IMR-90 (cell line): ENCODE measurements around the gene CAPS. TPM values are rescaled to one million over a fixed set of nuclear protein-coding genes. Genes with fewer than 3 reads are reported as not detected.

ENCODE experiments used
- ATAC-seq: fragments of 200-7000 bp; cut with Tn5 transposase; 2 replicates; pipeline ENCODE4 v1.9.1; 2020; ENCODE audit warnings: low read depth, mild to moderate bottlenecking, moderate library complexity
- BruUV-seq: library from RNA; stranded (reverse); fragments of 400-500 nt; replicated peaks from 2 replicates; lab custom pipeline; 2021; lab: Mats Ljungman, UMichigan
- CTCF ChIA-PET: fragments of 300-600 bp; formaldehyde crosslinking; extraction: SDS; loops from one replicate; lab custom pipeline; 2021; ENCODE audit warnings: antibody characterized with exemption; lab: Yijun Ruan, JAX
- POLR2A ChIA-PET: fragments of 300-600 bp; sonication (Branson Sonifier 250); formaldehyde crosslinking; loops from one replicate; lab custom pipeline; 2022; ENCODE audit warnings: antibody characterized with exemption; ENCODE audit not compliant: unreplicated experiment; lab: Charles Lee
- DNase-seq: peaks from one replicate; pipeline ENCODE4 v3.0.0; 2013
- H2AFZ ChIP-seq: replicated peaks from 2 replicates; pipeline ENCODE3; 2013; ENCODE audit warnings: low read length, mild to moderate bottlenecking; ENCODE audit not compliant: poor library complexity
- H2AK5ac ChIP-seq: 2 replicates; pipeline ENCODE4 v1.6.1; 2013; ENCODE audit warnings: low read depth, low read length, inconsistent platforms
- H2AK9ac ChIP-seq: replicated peaks from 2 replicates; pipeline ENCODE3; 2013; ENCODE audit warnings: mild to moderate bottlenecking, low read depth, low read length, moderate library complexity; ENCODE audit not compliant: poor library complexity
- H2BK120ac ChIP-seq: 2 replicates; pipeline ENCODE4 v1.6.1; 2013; ENCODE audit warnings: low read depth, low read length, inconsistent platforms
- H2BK15ac ChIP-seq: 3 replicates; pipeline ENCODE4 v1.6.1; 2013; ENCODE audit warnings: low read depth, low read length, inconsistent platforms
- H2BK20ac ChIP-seq: 2 replicates; pipeline ENCODE4 v1.6.1; 2013; ENCODE audit warnings: low read depth, mild to moderate bottlenecking, inconsistent platforms, low read length, moderate library complexity
- H2BK5ac ChIP-seq: 2 replicates; pipeline ENCODE4 v1.6.1; 2013; ENCODE audit warnings: mild to moderate bottlenecking, low read depth, low read length, inconsistent platforms; ENCODE audit not compliant: poor library complexity, severe bottlenecking
- H3K14ac ChIP-seq: replicated peaks from 2 replicates; pipeline ENCODE4 v1.6.1; 2013; ENCODE audit warnings: low read depth, low read length, inconsistent platforms
- H3K18ac ChIP-seq: 2 replicates; pipeline ENCODE4 v1.6.1; 2013; ENCODE audit warnings: low read depth, low read length, control low read depth
- H3K23ac ChIP-seq: 2 replicates; pipeline ENCODE4 v1.6.1; 2013; ENCODE audit warnings: low read depth, low read length, inconsistent platforms
- H3K27ac ChIP-seq: 2 replicates; pipeline ENCODE4 v1.5.1; 2013; ENCODE audit warnings: mild to moderate bottlenecking, control low read depth, low read length; ENCODE audit not compliant: insufficient read depth
- H3K27me3 ChIP-seq: 2 replicates; pipeline ENCODE4 v1.6.1; 2013; ENCODE audit warnings: low read length; ENCODE audit not compliant: control insufficient read depth, insufficient read depth
- H3K36me3 ChIP-seq: 2 replicates; pipeline ENCODE4 v1.6.1; 2013; ENCODE audit warnings: low read length, mixed read lengths; ENCODE audit not compliant: control insufficient read depth, insufficient read depth
- H3K4ac ChIP-seq: 2 replicates; pipeline ENCODE4 v1.6.1; 2013; ENCODE audit warnings: low read depth, low read length, inconsistent platforms
- H3K4me1 ChIP-seq: 2 replicates; pipeline ENCODE4 v1.6.1; 2013; ENCODE audit warnings: low read length, mixed read lengths; ENCODE audit not compliant: control insufficient read depth, insufficient read depth
- H3K4me2 ChIP-seq: 2 replicates; pipeline ENCODE4 v1.6.1; 2013; ENCODE audit warnings: low read depth, mild to moderate bottlenecking, control low read depth, low read length, moderate library complexity
- H3K4me3 ChIP-seq: 2 replicates; pipeline ENCODE4 v1.5.1; 2013; ENCODE audit warnings: low read depth, mild to moderate bottlenecking, control low read depth, low read length, moderate library complexity; ENCODE audit not compliant: insufficient read depth
- H3K56ac ChIP-seq: 2 replicates; pipeline ENCODE4 v1.6.1; 2013; ENCODE audit warnings: low read length, inconsistent platforms; ENCODE audit not compliant: insufficient read depth; ENCODE audit errors: extremely low read depth
- H3K79me1 ChIP-seq, 2 experiments: 2 replicates each; pipeline ENCODE4 v1.6.1; 2013; ENCODE audit warnings: low read length in 2 of 2, inconsistent platforms in 1 of 2, low read depth in 1 of 2
- H3K9ac ChIP-seq: 2 replicates; pipeline ENCODE4 v1.6.1; 2013; ENCODE audit warnings: low read depth, low read length, control low read depth
- H3K9me1 ChIP-seq: 2 replicates; pipeline ENCODE4 v1.6.1; 2013; ENCODE audit warnings: low read length, inconsistent platforms; ENCODE audit not compliant: insufficient read depth
- H3K9me3 ChIP-seq: 2 replicates; pipeline ENCODE4 v1.6.1; 2013; ENCODE audit warnings: low read length; ENCODE audit not compliant: control insufficient read depth, insufficient read depth
- H4K20me1 ChIP-seq: 2 replicates; pipeline ENCODE4 v1.6.1; 2013; ENCODE audit warnings: low read length, inconsistent platforms; ENCODE audit not compliant: insufficient read depth
- H4K5ac ChIP-seq: 2 replicates; pipeline ENCODE4 v1.6.1; 2013; ENCODE audit warnings: mild to moderate bottlenecking, low read depth, low read length, control low read depth
- H4K8ac ChIP-seq, 2 experiments: 2 replicates each; pipeline ENCODE4 v1.6.1; 2013; ENCODE audit warnings: low read depth in 2 of 2, low read length in 2 of 2, control low read depth in 1 of 2, inconsistent platforms in 1 of 2
- H4K91ac ChIP-seq: 2 replicates; pipeline ENCODE4 v1.6.1; 2013; ENCODE audit warnings: low read depth, low read length, inconsistent platforms; ENCODE audit not compliant: insufficient read depth
- BHLHE40 ChIP-seq: fragments of 150-350 bp; IDR thresholded peaks from 2 replicates; pipeline ENCODE4 v1.6.1; 2016; ENCODE audit warnings: mild to moderate bottlenecking, low read depth, low read length
- CEBPB ChIP-seq: IDR thresholded peaks from 2 replicates; pipeline ENCODE4 v1.6.1; 2012; ENCODE audit warnings: low read depth, low read length, improper control_type of control experiment
- CHD1 ChIP-seq: IDR thresholded peaks from 2 replicates; pipeline ENCODE4 v1.6.1; 2012; ENCODE audit warnings: low read depth, low read length, improper control_type of control experiment
- CTCF ChIP-seq: conservative IDR thresholded peaks from 2 replicates; pipeline ENCODE4 v1.5.1; 2012; ENCODE audit warnings: mild to moderate bottlenecking, low read depth, low read length, improper control_type of control experiment
- ELK1 ChIP-seq: fragments of 150-350 bp; IDR thresholded peaks from 2 replicates; pipeline ENCODE4 v1.6.1; 2016; ENCODE audit warnings: low read depth, mild to moderate bottlenecking, low read length, moderate library complexity, borderline replicate concordance
- FOS ChIP-seq: fragments of 150-350 bp; IDR thresholded peaks from 2 replicates; pipeline ENCODE4 v1.6.1; 2016; ENCODE audit warnings: low read depth, low read length
- MAFK ChIP-seq: IDR thresholded peaks from 2 replicates; pipeline ENCODE4 v1.6.1; 2012; ENCODE audit warnings: low read depth, low read length, improper control_type of control experiment
- MAZ ChIP-seq: IDR thresholded peaks from 2 replicates; pipeline ENCODE4 v1.6.1; 2012; ENCODE audit warnings: low read depth, mild to moderate bottlenecking, low read length, improper control_type of control experiment, moderate library complexity, borderline replicate concordance
- MXI1 ChIP-seq: IDR thresholded peaks from 2 replicates; pipeline ENCODE4 v1.6.1; 2012; ENCODE audit warnings: low read depth, mild to moderate bottlenecking, low read length, moderate library complexity, borderline replicate concordance
- NFE2L2 ChIP-seq: fragments of 150-350 bp; IDR thresholded peaks from 2 replicates; pipeline ENCODE4 v1.6.1; 2016; ENCODE audit warnings: low read depth, mild to moderate bottlenecking, low read length
- POLR2A ChIP-seq: IDR thresholded peaks from 2 replicates; pipeline ENCODE4 v1.6.1; 2012; ENCODE audit warnings: mild to moderate bottlenecking, low read depth, low read length
- RAD21 ChIP-seq: IDR thresholded peaks from 2 replicates; pipeline ENCODE4 v1.6.1; 2012; ENCODE audit warnings: low read length, improper control_type of control experiment
- RCOR1 ChIP-seq: IDR thresholded peaks from 2 replicates; pipeline ENCODE4 v1.6.1; 2012; ENCODE audit warnings: mild to moderate bottlenecking, low read length, improper control_type of control experiment; ENCODE audit not compliant: insufficient replicate concordance
- RFX5 ChIP-seq: IDR thresholded peaks from 2 replicates; pipeline ENCODE4 v1.8.0; 2012; ENCODE audit warnings: low read depth, mild to moderate bottlenecking, low read length, moderate library complexity
- SMC3 ChIP-seq: fragments of 150-350 bp; IDR thresholded peaks from 2 replicates; pipeline ENCODE4 v1.6.1; 2016; ENCODE audit warnings: low read depth, mild to moderate bottlenecking, antibody characterized with exemption, low read length, moderate library complexity
- USF2 ChIP-seq: fragments of 150-350 bp; IDR thresholded peaks from 2 replicates; pipeline ENCODE4 v1.6.1; 2017; ENCODE audit warnings: mild to moderate bottlenecking, antibody characterized with exemption, low read length, low read depth
- WGBS, 2 experiments: methylation state at CpG; one replicate each; pipeline versions ENCODE4 v1.1.5 to v1.1.7; 2013; ENCODE audit warnings: missing lambda C conversion rate in 2 of 2; ENCODE audit not compliant: insufficient read length in 1 of 2; ENCODE audit errors: extremely low coverage in 2 of 2; 5-methylcytosine and 5-hydroxymethylcytosine counted together
- dilution Hi-C: fragments of 300-500 bp; cut with HindIII; formaldehyde crosslinking; loops from one replicate; pipeline ENCODE4 v1.14.3; 2018; ENCODE audit warnings: low sequenced_read_pairs; ENCODE audit not compliant: unreplicated experiment
- in situ Hi-C: fragments of 300-500 bp; cut with MboI; formaldehyde crosslinking; loops from 3 replicates; pipeline ENCODE4 v1.14.3; 2019; ENCODE audit warnings: low sequenced_read_pairs, inconsistent platforms, mixed read lengths
- intact Hi-C: fragments of 100-400 bp; cut with micrococcal nuclease; formaldehyde crosslinking; loops from 2 replicates; pipeline ENCODE4 v1.10.0; 2022
- polyA plus RNA-seq, 3 experiments: library from polyadenylated mRNA; depleted of rRNA; stranded (reverse); fragments of >200 nt; gene quantifications; 2 replicates each; pipeline ENCODE4 v1.2.3, GENCODE V29; 2012; ENCODE audit warnings: low replicate concordance in 1 of 3
- total RNA-seq: library from RNA; depleted of rRNA; stranded (reverse); fragments of >200 nt; gene quantifications from 2 replicates; pipeline ENCODE4 v1.2.3, GENCODE V29; 2012

The CAPS gene
- total and polyA plus RNA-seq, 2 of the 4 experiments (the other 2 are of a cell fraction) = 0.54 to 4.9 TPM

GRCh38 chr19:5956323-5956722, 42.3 kb downstream of the CAPS start:
- Histone ChIP-seq H3K4me2 (no peak overlapping the region), H4K8ac (no peak overlapping the region; a peak in 1 of 4 replicates), H3K27me3 (no peaks in the 10 kb centered on the region), H3K4ac (no peak overlapping the region), H4K91ac (no peak overlapping the region), H2AFZ (no peak overlapping the region), H3K18ac (no peak overlapping the region), H3K9me1 (peaks cover 59% of the 10 kb centered on the region), H3K56ac (no peak overlapping the region), H2BK120ac (no peak overlapping the region), H3K4me3 (no peak overlapping the region), H3K23ac (no peak overlapping the region), H2BK5ac (no peak overlapping the region), H4K5ac (no peak overlapping the region), H3K14ac (0 out of 2 replicates have a peak overlapping the region, but pooled peaks have one; percentile 16), H3K36me3 (no peaks in the 10 kb centered on the region; the same call in 1 of the 2 replicates), H3K9me3 (no peaks in the 10 kb centered on the region), H2AK5ac (no peak overlapping the region), H4K20me1 (peaks cover 89% of the 10 kb centered on the region), H2BK15ac (no peak overlapping the region), H3K79me1 (peaks cover 35 to 99% of the 10 kb centered on the region in 2 experiments; a peak in 3 of 4 replicates), H2AK9ac (no peak overlapping the region), H3K27ac (no peak overlapping the region), H3K9ac (no peak overlapping the region), H2BK20ac (no peak overlapping the region), H3K4me1 (peaks cover 58% of the 10 kb centered on the region)
- DNase-seq = no peak
- intact Hi-C loops = no loop called here
- BruUV-seq = no TSS peak
- in situ Hi-C loops = no loop called here
- no CpG with 5 or more reads among the region's 3 CpGs for WGBS, 2 experiments
- no peak for ATAC-seq
- CTCF ChIA-PET = interaction anchor here (2.6 kb wide), 1 partner anchor 152 kb away, joined by 9 read pairs; the partner anchor contains the start of gene NRTN
- POLR2A ChIA-PET = no interaction called here
- dilution Hi-C loops = no loop called here
- TF ChIP-seq NFE2L2 (no peak), SMC3 (no peak), MXI1 (no peak), CEBPB (no peak), POLR2A (no peak), USF2 (no peak), RFX5 (no peak), RAD21 (no peak), FOS (no peak), RCOR1 (no peak), ELK1 (no peak), BHLHE40 (no peak), CHD1 (no peak), MAZ (no peak), MAFK (no peak), CTCF (no peak)
